ENCODE data around the gene SMYD3.

The SMYD3 gene

DNA sequence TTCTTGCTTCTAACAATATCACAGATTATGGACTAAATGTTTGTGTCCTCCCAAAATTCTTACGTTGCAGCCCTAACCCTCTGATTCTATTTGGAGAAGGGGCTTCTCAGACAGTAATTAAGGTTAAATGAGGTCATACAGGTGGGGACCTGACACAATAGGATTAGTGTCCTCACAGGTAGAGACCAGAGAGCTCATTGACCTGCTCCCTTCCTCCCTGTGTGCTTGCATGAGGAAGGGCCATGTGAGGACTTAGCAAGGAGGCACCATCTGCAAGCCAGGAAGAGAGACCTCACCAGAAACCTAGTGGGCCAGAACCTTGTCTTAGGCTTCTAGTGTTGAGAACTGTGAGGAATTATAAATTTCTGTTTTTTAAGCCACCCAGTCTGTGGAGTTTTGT, 322.6 kb downstream of the SMYD3 start:
- no peak for TF ChIP-seq EZH2phosphoT487 (IDR thresholded peaks at IDR 0.05; ENCODE audit: borderline replicate concordance, low read length)
- TF ChIP-seq, protein P1, sequence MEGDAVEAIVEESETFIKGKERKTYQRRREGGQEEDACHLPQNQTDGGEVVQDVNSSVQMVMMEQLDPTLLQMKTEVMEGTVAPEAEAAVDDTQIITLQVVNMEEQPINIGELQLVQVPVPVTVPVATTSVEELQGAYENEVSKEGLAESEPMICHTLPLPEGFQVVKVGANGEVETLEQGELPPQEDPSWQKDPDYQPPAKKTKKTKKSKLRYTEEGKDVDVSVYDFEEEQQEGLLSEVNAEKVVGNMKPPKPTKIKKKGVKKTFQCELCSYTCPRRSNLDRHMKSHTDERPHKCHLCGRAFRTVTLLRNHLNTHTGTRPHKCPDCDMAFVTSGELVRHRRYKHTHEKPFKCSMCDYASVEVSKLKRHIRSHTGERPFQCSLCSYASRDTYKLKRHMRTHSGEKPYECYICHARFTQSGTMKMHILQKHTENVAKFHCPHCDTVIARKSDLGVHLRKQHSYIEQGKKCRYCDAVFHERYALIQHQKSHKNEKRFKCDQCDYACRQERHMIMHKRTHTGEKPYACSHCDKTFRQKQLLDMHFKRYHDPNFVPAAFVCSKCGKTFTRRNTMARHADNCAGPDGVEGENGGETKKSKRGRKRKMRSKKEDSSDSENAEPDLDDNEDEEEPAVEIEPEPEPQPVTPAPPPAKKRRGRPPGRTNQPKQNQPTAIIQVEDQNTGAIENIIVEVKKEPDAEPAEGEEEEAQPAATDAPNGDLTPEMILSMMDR (IDR thresholded peaks at IDR 0.05; ENCODE audit: low read depth, low read length, poor library complexity, severe bottlenecking), result no peak
- H3K79me2 ChIP-seq (ENCODE audit: control insufficient read depth, low read length), result no peaks in the 10 kb centered on the region
- no peak overlapping the region for H3K4me2 ChIP-seq (ENCODE audit: low read length)
- H3K9me3 ChIP-seq (ENCODE audit: control insufficient read depth, insufficient read depth, low read length), result no peaks in the 10 kb centered on the region
- H3K27ac ChIP-seq (ENCODE audit: low read depth, low read length), result no peak overlapping the region
- no peaks in the 10 kb centered on the region for H3F3A ChIP-seq (ENCODE audit: control insufficient read depth, insufficient read depth)
- H3K4me1 ChIP-seq (ENCODE audit: control insufficient read depth, low read length), result no peaks in the 10 kb centered on the region
- H4K20me1 ChIP-seq (ENCODE audit: control insufficient read depth, insufficient read depth, low read depth, low read length), result no peaks in the 10 kb centered on the region
- no peaks in the 10 kb centered on the region for H3K9me2 ChIP-seq (replicated peaks; ENCODE audit: control insufficient read depth, low read length)
- no peak overlapping the region for H3K4me3 ChIP-seq (ENCODE audit: low read length)
- H3K27me3 ChIP-seq (ENCODE audit: control insufficient read depth, low read length), result no peaks in the 10 kb centered on the region
- H3K36me3 ChIP-seq (ENCODE audit: control insufficient read depth, low read length), result no peaks in the 10 kb centered on the region

DNA sequence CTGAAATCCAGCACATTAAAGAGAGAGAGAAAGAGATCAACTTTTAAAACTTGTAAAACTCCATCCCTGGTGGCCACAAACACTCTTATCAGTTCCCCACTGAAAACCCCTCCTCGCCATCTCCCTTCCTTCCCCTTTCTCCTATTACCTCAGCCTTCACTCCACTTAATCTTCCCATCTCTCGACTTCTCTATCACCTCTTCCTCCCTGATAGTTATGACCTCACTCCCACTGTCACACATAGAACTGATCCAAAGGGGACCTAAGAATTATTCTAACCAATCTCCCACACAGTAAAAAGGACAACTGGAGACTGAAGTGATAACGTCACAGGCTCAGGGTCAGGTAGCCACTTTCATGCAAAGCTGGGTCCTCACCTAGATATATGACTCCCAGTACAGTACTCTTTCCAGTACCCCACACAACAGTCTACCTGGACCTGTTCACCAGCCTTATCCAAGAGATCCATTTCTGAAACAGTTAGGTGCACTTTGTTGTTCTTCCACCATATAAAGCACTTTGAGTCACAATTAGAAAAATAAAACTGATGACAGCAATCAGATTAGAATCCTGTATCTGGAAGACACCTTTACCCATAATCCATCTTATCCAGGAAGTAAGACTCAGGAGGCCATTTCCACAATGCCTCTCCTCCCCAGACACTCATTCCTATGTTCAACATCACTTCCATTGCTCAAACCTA, 324.8 kb downstream of the SMYD3 start:
- Histone ChIP-seq H3K4me2 (ENCODE audit: low read length) (no peak overlapping the region), H3K9me3 (ENCODE audit: control insufficient read depth, insufficient read depth, low read length) (no peaks in the 10 kb centered on the region), H4K20me1 (ENCODE audit: control insufficient read depth, insufficient read depth, low read depth, low read length) (no peaks in the 10 kb centered on the region), H3K79me2 (ENCODE audit: control insufficient read depth, low read length) (no peaks in the 10 kb centered on the region), H3K27ac (ENCODE audit: low read depth, low read length) (no peak overlapping the region), H3K36me3 (ENCODE audit: control insufficient read depth, low read length) (no peaks in the 10 kb centered on the region), H3F3A (ENCODE audit: control insufficient read depth, insufficient read depth) (no peaks in the 10 kb centered on the region), H3K9me2 (replicated peaks; ENCODE audit: control insufficient read depth, low read length) (no peaks in the 10 kb centered on the region), H3K4me1 (ENCODE audit: control insufficient read depth, low read length) (no peaks in the 10 kb centered on the region), H3K4me3 (ENCODE audit: low read length) (no peak overlapping the region), H3K27me3 (ENCODE audit: control insufficient read depth, low read length) (no peaks in the 10 kb centered on the region)
- TF ChIP-seq EZH2phosphoT487 (IDR thresholded peaks at IDR 0.05; ENCODE audit: borderline replicate concordance, low read length), result no peak
- TF ChIP-seq, protein P1 (IDR thresholded peaks at IDR 0.05; ENCODE audit: low read depth, low read length, poor library complexity, severe bottlenecking), result no peak

DNA sequence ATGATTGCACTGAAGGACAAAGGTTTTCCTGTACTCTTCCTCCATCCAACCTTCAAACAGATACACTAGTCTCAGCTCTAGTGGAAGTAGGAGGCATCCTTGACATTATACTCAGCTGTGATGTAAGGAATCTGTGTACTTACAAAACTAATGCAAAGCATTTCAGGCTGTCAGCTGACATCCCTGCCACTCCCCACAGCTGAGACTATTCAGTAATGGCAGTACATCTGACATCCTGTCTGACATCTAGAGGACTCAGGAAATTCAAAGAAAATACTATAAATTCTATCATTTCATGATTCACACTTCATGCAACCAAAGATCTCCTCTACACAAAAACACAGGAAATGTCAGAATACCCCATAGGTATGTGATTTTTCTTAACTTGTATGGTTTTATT, 325.8 kb downstream of the SMYD3 start:
- Histone ChIP-seq H4K20me1 (ENCODE audit: control insufficient read depth, insufficient read depth, low read depth, low read length) (no peaks in the 10 kb centered on the region), H3K79me2 (ENCODE audit: control insufficient read depth, low read length) (no peaks in the 10 kb centered on the region), H3K9me2 (replicated peaks; ENCODE audit: control insufficient read depth, low read length) (no peaks in the 10 kb centered on the region), H3K36me3 (ENCODE audit: control insufficient read depth, low read length) (no peaks in the 10 kb centered on the region), H3K4me3 (ENCODE audit: low read length) (no peak overlapping the region), H3K9me3 (ENCODE audit: control insufficient read depth, insufficient read depth, low read length) (no peaks in the 10 kb centered on the region), H3K4me2 (ENCODE audit: low read length) (no peak overlapping the region), H3K27ac (ENCODE audit: low read depth, low read length) (no peak overlapping the region), H3K4me1 (ENCODE audit: control insufficient read depth, low read length) (no peaks in the 10 kb centered on the region), H3F3A (ENCODE audit: control insufficient read depth, insufficient read depth) (no peaks in the 10 kb centered on the region), H3K27me3 (ENCODE audit: control insufficient read depth, low read length) (no peaks in the 10 kb centered on the region)
- TF ChIP-seq, protein P1 (IDR thresholded peaks at IDR 0.05; ENCODE audit: low read depth, low read length, poor library complexity, severe bottlenecking), result no peak
- no peak for TF ChIP-seq EZH2phosphoT487 (IDR thresholded peaks at IDR 0.05; ENCODE audit: borderline replicate concordance, low read length)

Measured in DOHH2 (cell line).